HG03521 (cell line): ENCODE results near the gene FGF22.
"Not testable (repeated sequence)": the region's sequence is repeated elsewhere in the genome, so short reads cannot be mapped to it uniquely, and the experiment has no call there.

Experiments
- ATAC-seq: cut with Tn5 transposase; IDR thresholded peaks from one replicate; pipeline ENCODE4 v1.9.1; 2021; ENCODE audit warnings: mild to moderate bottlenecking, moderate library complexity; ENCODE audit not compliant: unreplicated experiment

FGF22 gene

GRCh38 chr19:620166-620862 lies 19.4 kb upstream of the FGF22 start:
- ATAC-seq = no peak

GRCh38 chr19:621191-621590 lies 18.5 kb upstream of the FGF22 start:
- ATAC-seq = not testable (repeated sequence)

GRCh38 chr19:621819-622218 lies 17.9 kb upstream of the FGF22 start:
- no peak for ATAC-seq

- ATAC-seq = no peak
Observed at GRCh38 chr19:622666-623065, 17.0 kb upstream of the FGF22 start.

- no peak for ATAC-seq
Observed at GRCh38 chr19:623175-623916, 16.3 kb upstream of the FGF22 start.

GRCh38 chr19:623974-624373 lies 15.7 kb upstream of the FGF22 start:
- no peak for ATAC-seq

GRCh38 chr19:624433-625109 lies 15.1 kb upstream of the FGF22 start:
- ATAC-seq = no peak

- no peak for ATAC-seq
Observed at GRCh38 chr19:625257-625656, 14.4 kb upstream of the FGF22 start.

- not testable (repeated sequence) for ATAC-seq
Observed at GRCh38 chr19:626566-626965, 13.1 kb upstream of the FGF22 start.

- ATAC-seq = no peak
Observed at GRCh38 chr19:628168-628567, 11.5 kb upstream of the FGF22 start.

- not testable (repeated sequence) for ATAC-seq
Observed at GRCh38 chr19:629515-629914, 10.2 kb upstream of the FGF22 start.

- no peak for ATAC-seq
Observed at GRCh38 chr19:629961-630714, 9.5 kb upstream of the FGF22 start.

GRCh38 chr19:632579-633067 lies 7.1 kb upstream of the FGF22 start:
- ATAC-seq = peak; percentile 10

GRCh38 chr19:633068-633785 lies 6.5 kb upstream of the FGF22 start, which contains the start of gene POLRMT:
TSS of gene POLRMT (minus strand) at chr19:633537. CDS start at chr19:633512, 25 bp downstream.
- ATAC-seq = peak; percentile 87

GRCh38 chr19:633786-634639 lies 5.7 kb upstream of the FGF22 start:
- no peak for ATAC-seq

GRCh38 chr19:634975-635652 lies 4.6 kb upstream of the FGF22 start:
- no peak for ATAC-seq

GRCh38 chr19:638906-639252 lies 800 bp upstream of the FGF22 start:
- no peak for ATAC-seq

- no peak for ATAC-seq
Observed at GRCh38 chr19:640161-640558, 481 bp downstream of the FGF22 start.
